Stimulated activated naive CD8-positive, alpha-beta T cell treated with anti-CD3 and anti-CD28 coated beads, Interleukin-15, Interleukin-2, amounts not matched to agents 100 ng/mL and 50 ng/mL, for 24 hours (primary cell): Measurements from ENCODE around the gene THBD.

Experiments used
- H3K27ac Mint-ChIP-seq: one replicate; pipeline ENCODE4 v1.8.0; 2021; ENCODE audit warnings: mild to moderate bottlenecking, mixed read lengths
- H3K27me3 Mint-ChIP-seq: one replicate; pipeline ENCODE4 v1.8.0; 2021; ENCODE audit warnings: mixed read lengths
- H3K36me3 Mint-ChIP-seq: one replicate; pipeline ENCODE4 v1.8.0; 2021; ENCODE audit warnings: low read depth, mixed read lengths
- H3K4me1 Mint-ChIP-seq: one replicate; pipeline ENCODE4 v1.8.0; 2021; ENCODE audit warnings: low read depth, mixed read lengths
- H3K4me3 Mint-ChIP-seq: one replicate; pipeline ENCODE4 v1.8.0; 2021; ENCODE audit warnings: mild to moderate bottlenecking, mixed read lengths
- H3K9me3 Mint-ChIP-seq: one replicate; pipeline ENCODE4 v1.8.0; 2021; ENCODE audit warnings: mixed read lengths

Gene THBD

GRCh38 chr20:23049201-23050075, at the start of gene THBD:
TSS of gene THBD (minus strand) at chr20:23049672. CDS start at chr20:23049504, 168 bp downstream.
- Mint-ChIP-seq H3K27me3 (peaks cover 57% of the 10 kb centered on the region), H3K9me3 (no peaks in the 10 kb centered on the region), H3K27ac (no peak within 1 kb of the TSS), H3K4me1 (peaks cover 7% of the 10 kb centered on the region), H3K36me3 (no peaks in the 10 kb centered on the region), H3K4me3 (no peak within 1 kb of the TSS)

GRCh38 chr20:23097636-23098580, 48.4 kb upstream of the THBD start:
- Mint-ChIP-seq H3K4me3 (no peak overlapping the region), H3K27me3 (no peaks in the 10 kb centered on the region), H3K9me3 (no peaks in the 10 kb centered on the region), H3K36me3 (no peaks in the 10 kb centered on the region), H3K27ac (no peak overlapping the region), H3K4me1 (no peaks in the 10 kb centered on the region)

- Mint-ChIP-seq H3K9me3 (no peaks in the 10 kb centered on the region), H3K4me3 (no peak overlapping the region), H3K4me1 (no peaks in the 10 kb centered on the region)
Observed at GRCh38 chr20:23096986-23097520, 47.6 kb upstream of the THBD start.

GRCh38 chr20:23096097-23096496, 46.6 kb upstream of the THBD start:
- Mint-ChIP-seq H3K9me3 (no peaks in the 10 kb centered on the region), H3K4me1 (no peaks in the 10 kb centered on the region), H3K27me3 (no peaks in the 10 kb centered on the region), H3K36me3 (no peaks in the 10 kb centered on the region), H3K27ac (no peak overlapping the region), H3K4me3 (no peak overlapping the region)

More at GRCh38 chr20:23096986-23097520, 47.6 kb upstream of the THBD start:
- no peak overlapping the region for H3K27ac Mint-ChIP-seq
- H3K36me3 Mint-ChIP-seq = no peaks in the 10 kb centered on the region
- H3K27me3 Mint-ChIP-seq = no peaks in the 10 kb centered on the region

- Mint-ChIP-seq H3K4me1 (no peaks in the 10 kb centered on the region), H3K27ac (no peak overlapping the region), H3K4me3 (no peak overlapping the region), H3K9me3 (no peaks in the 10 kb centered on the region), H3K36me3 (no peaks in the 10 kb centered on the region), H3K27me3 (no peaks in the 10 kb centered on the region)
Observed at GRCh38 chr20:23095499-23095898, 46.0 kb upstream of the THBD start.

- no peak overlapping the region for H3K4me3 Mint-ChIP-seq
- H3K4me1 Mint-ChIP-seq = no peaks in the 10 kb centered on the region
- no peaks in the 10 kb centered on the region for H3K9me3 Mint-ChIP-seq
- H3K36me3 Mint-ChIP-seq = no peaks in the 10 kb centered on the region
- H3K27me3 Mint-ChIP-seq = no peaks in the 10 kb centered on the region
- H3K27ac Mint-ChIP-seq = no peak overlapping the region
Observed at GRCh38 chr20:23094927-23095326, 45.5 kb upstream of the THBD start.

- Mint-ChIP-seq H3K36me3 (no peaks in the 10 kb centered on the region), H3K9me3 (no peaks in the 10 kb centered on the region), H3K27me3 (no peaks in the 10 kb centered on the region), H3K4me3 (no peak overlapping the region), H3K4me1 (no peaks in the 10 kb centered on the region), H3K27ac (no peak overlapping the region)
Observed at GRCh38 chr20:23094213-23094896, 44.9 kb upstream of the THBD start.

GRCh38 chr20:23093613-23094012, 44.1 kb upstream of the THBD start:
- Mint-ChIP-seq H3K9me3 (no peaks in the 10 kb centered on the region), H3K27me3 (no peaks in the 10 kb centered on the region), H3K4me1 (no peaks in the 10 kb centered on the region), H3K27ac (no peak overlapping the region), H3K36me3 (no peaks in the 10 kb centered on the region), H3K4me3 (no peak overlapping the region)

- Mint-ChIP-seq H3K27me3 (no peaks in the 10 kb centered on the region), H3K9me3 (no peaks in the 10 kb centered on the region), H3K27ac (no peak overlapping the region), H3K36me3 (no peaks in the 10 kb centered on the region), H3K4me1 (no peaks in the 10 kb centered on the region), H3K4me3 (no peak overlapping the region)
Observed at GRCh38 chr20:23092861-23093495, 43.5 kb upstream of the THBD start.

- Mint-ChIP-seq H3K27ac (no peak overlapping the region), H3K36me3 (no peaks in the 10 kb centered on the region), H3K4me1 (no peaks in the 10 kb centered on the region), H3K27me3 (no peaks in the 10 kb centered on the region), H3K4me3 (no peak overlapping the region), H3K9me3 (no peaks in the 10 kb centered on the region)
Observed at GRCh38 chr20:23092384-23092756, 42.9 kb upstream of the THBD start.

- H3K4me3 Mint-ChIP-seq = no peak overlapping the region
- no peak overlapping the region for H3K27ac Mint-ChIP-seq
- no peaks in the 10 kb centered on the region for H3K27me3 Mint-ChIP-seq
- H3K36me3 Mint-ChIP-seq = no peaks in the 10 kb centered on the region
- H3K9me3 Mint-ChIP-seq = no peaks in the 10 kb centered on the region
- no peaks in the 10 kb centered on the region for H3K4me1 Mint-ChIP-seq
Observed at GRCh38 chr20:23091721-23092383, 42.4 kb upstream of the THBD start.

- Mint-ChIP-seq H3K9me3 (no peaks in the 10 kb centered on the region), H3K4me3 (no peak overlapping the region), H3K36me3 (no peaks in the 10 kb centered on the region), H3K27me3 (no peaks in the 10 kb centered on the region), H3K4me1 (no peaks in the 10 kb centered on the region), H3K27ac (no peak overlapping the region)
Observed at GRCh38 chr20:23090878-23091277, 41.4 kb upstream of the THBD start.

- no peaks in the 10 kb centered on the region for H3K9me3 Mint-ChIP-seq
- H3K36me3 Mint-ChIP-seq = no peaks in the 10 kb centered on the region
- H3K27me3 Mint-ChIP-seq = no peaks in the 10 kb centered on the region
- no peak overlapping the region for H3K4me3 Mint-ChIP-seq
- no peak overlapping the region for H3K27ac Mint-ChIP-seq
- H3K4me1 Mint-ChIP-seq = no peaks in the 10 kb centered on the region
Observed at GRCh38 chr20:23090147-23090546, 40.7 kb upstream of the THBD start.

- no peak overlapping the region for H3K27ac Mint-ChIP-seq
- no peaks in the 10 kb centered on the region for H3K36me3 Mint-ChIP-seq
- no peak overlapping the region for H3K4me3 Mint-ChIP-seq
- H3K27me3 Mint-ChIP-seq = no peaks in the 10 kb centered on the region
- H3K4me1 Mint-ChIP-seq = no peaks in the 10 kb centered on the region
- no peaks in the 10 kb centered on the region for H3K9me3 Mint-ChIP-seq
Observed at GRCh38 chr20:23088866-23089265, 39.4 kb upstream of the THBD start.
